Brain microvascular endothelial cell (primary cell): ENCODE data around the gene ATP6V0D1.
A peak's percentile ranks its signal among the peaks of the same experiment; 100 is the strongest.

Experiments used
- DNase-seq: peaks from one replicate; pipeline ENCODE4 v3.0.0-alpha.2; 2020
- H3K27ac ChIP-seq: fragments of 250-450 bp; sonication (Bioruptor Pico); 2 replicates; pipeline ENCODE4 v1.5.1; 2020; ENCODE audit warnings: mild to moderate bottlenecking, moderate library complexity
- H3K27me3 ChIP-seq: fragments of 250-450 bp; sonication (Bioruptor Pico); replicated peaks from 2 replicates; pipeline ENCODE4 v1.5.1; 2020; ENCODE audit warnings: mild to moderate bottlenecking
- H3K36me3 ChIP-seq: fragments of 250-450 bp; sonication (Bioruptor Pico); replicated peaks from 2 replicates; pipeline ENCODE4 v1.5.1; 2020; ENCODE audit warnings: mild to moderate bottlenecking
- H3K4me3 ChIP-seq: 2 replicates; pipeline ENCODE4 v1.5.1; 2011; ENCODE audit warnings: low read depth, mild to moderate bottlenecking, control low read depth, low read length, moderate library complexity
- in situ Hi-C: cut with HindIII; loops from 2 replicates; pipeline ENCODE4 v1.10.0; 2017; ENCODE audit warnings: low sequenced_read_pairs, low pct_ligation_motif_present
- TF ChIP-seq, protein P1 (sequence below): IDR thresholded peaks from 2 replicates; pipeline ENCODE4 v1.5.1; 2011; ENCODE audit warnings: low read depth, mild to moderate bottlenecking, moderate library complexity, low read length, control low read depth, inconsistent platforms; ENCODE audit errors: missing control alignments

Gene ATP6V0D1

GRCh38 chr16:67428146-67428731 lies 52.7 kb downstream of the ATP6V0D1 start:
- Histone ChIP-seq H3K27ac (no peak overlapping the region), H3K27me3 (peaks cover 33% of the 10 kb centered on the region), H3K4me3 (no peak overlapping the region), H3K36me3 (no peaks in the 10 kb centered on the region)
- DNase-seq: peak; percentile 22
- TF ChIP-seq, protein P1, sequence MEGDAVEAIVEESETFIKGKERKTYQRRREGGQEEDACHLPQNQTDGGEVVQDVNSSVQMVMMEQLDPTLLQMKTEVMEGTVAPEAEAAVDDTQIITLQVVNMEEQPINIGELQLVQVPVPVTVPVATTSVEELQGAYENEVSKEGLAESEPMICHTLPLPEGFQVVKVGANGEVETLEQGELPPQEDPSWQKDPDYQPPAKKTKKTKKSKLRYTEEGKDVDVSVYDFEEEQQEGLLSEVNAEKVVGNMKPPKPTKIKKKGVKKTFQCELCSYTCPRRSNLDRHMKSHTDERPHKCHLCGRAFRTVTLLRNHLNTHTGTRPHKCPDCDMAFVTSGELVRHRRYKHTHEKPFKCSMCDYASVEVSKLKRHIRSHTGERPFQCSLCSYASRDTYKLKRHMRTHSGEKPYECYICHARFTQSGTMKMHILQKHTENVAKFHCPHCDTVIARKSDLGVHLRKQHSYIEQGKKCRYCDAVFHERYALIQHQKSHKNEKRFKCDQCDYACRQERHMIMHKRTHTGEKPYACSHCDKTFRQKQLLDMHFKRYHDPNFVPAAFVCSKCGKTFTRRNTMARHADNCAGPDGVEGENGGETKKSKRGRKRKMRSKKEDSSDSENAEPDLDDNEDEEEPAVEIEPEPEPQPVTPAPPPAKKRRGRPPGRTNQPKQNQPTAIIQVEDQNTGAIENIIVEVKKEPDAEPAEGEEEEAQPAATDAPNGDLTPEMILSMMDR: peak; percentile 97
- in situ Hi-C loops: no loop called here

- H3K27me3 ChIP-seq: peaks cover 33% of the 10 kb centered on the region
- H3K27ac ChIP-seq: no peak overlapping the region
- in situ Hi-C loops: no loop called here
- no peak overlapping the region for H3K4me3 ChIP-seq
- no peak for DNase-seq
- TF ChIP-seq, protein P1: no peak
- H3K36me3 ChIP-seq: no peaks in the 10 kb centered on the region
Measured at GRCh38 chr16:67426950-67427349, 54.0 kb downstream of the ATP6V0D1 start.

DNA sequence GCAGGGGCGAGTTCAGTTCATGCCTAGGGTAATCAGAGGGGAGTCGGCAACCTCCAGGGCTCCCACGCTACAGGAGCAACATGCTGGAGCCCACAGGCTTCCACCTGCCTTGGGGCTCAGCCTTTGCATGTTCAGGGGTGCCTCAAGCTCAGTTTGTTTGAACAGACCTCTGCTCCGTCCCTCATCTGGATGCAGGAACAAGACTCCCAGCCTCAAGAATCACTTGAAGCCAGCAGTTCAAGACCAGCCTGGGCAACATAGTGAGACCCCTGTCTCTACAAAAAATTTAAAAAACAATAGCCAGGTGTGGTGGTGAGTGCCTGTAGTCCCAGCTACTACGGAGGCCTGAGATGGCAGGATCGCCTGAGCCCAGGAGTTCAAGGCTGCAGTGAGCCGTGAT lies 54.9 kb downstream of the ATP6V0D1 start:
- TF ChIP-seq, protein P1: no peak
- Histone ChIP-seq H3K27ac (no peak overlapping the region), H3K4me3 (no peak overlapping the region), H3K36me3 (no peaks in the 10 kb centered on the region), H3K27me3 (peaks cover 31% of the 10 kb centered on the region)
- DNase-seq: no peak
- in situ Hi-C loops: no loop called here

DNA sequence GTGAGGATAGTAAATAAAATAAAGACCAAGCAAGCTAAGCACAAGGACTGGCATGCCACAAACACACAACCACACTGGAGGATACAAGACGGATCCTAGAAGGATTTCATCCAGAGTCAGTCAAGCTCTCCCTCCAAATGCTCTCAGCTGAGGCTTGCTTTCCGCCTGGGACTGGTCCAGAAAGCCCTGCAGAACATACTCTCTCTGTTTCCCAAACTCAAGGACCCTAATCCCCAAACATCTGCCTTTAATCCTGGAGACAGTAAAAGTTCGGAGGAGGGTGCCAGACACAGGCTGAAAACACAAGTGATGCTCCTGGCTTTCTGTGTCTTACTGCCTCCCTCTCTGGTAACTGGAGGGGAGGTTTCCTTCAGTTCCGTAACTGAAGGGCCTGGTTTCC lies 55.4 kb downstream of the ATP6V0D1 start:
- H3K36me3 ChIP-seq: no peaks in the 10 kb centered on the region
- H3K4me3 ChIP-seq: no peak overlapping the region
- TF ChIP-seq, protein P1: no peak
- H3K27ac ChIP-seq: no peak overlapping the region
- no peak for DNase-seq
- peaks cover 29% of the 10 kb centered on the region for H3K27me3 ChIP-seq
- in situ Hi-C loops: no loop called here

DNA sequence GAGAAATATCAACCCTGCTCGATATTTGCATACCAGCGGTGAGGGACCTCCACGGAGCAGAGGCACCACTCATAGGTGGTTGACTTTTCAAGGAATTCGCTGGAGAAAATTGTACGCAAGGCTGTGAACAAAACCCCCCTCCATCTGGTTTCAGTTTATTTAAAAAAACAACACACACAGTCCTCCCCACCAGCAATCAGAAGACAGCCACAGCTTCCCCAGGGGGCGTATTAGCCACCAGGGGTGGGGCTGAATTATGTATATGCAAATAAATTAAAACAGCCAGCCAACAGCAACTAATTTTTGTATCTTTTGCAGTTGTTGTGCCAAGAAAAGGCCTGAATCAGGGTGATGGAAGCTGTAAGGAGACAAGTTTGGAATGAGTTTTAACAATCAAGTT lies 55.9 kb downstream of the ATP6V0D1 start:
- H3K36me3 ChIP-seq: no peaks in the 10 kb centered on the region

More for the DNA sequence above, 55.9 kb downstream of the ATP6V0D1 start:
- DNase-seq: no peak
- peaks cover 24% of the 10 kb centered on the region for H3K27me3 ChIP-seq
- no peak overlapping the region for H3K4me3 ChIP-seq
- TF ChIP-seq, protein P1: no peak
- in situ Hi-C loops: no loop called here
- H3K27ac ChIP-seq: no peak overlapping the region
